GM20000 (cell line): Measurements from ENCODE around the gene URB2.

Source experiments
- DNase-seq: peaks from one replicate; pipeline ENCODE4 v3.0.0; 2012; ENCODE audit warnings: low spot score
- TF ChIP-seq, protein P1 (sequence below): IDR thresholded peaks from 2 replicates; pipeline ENCODE4 v1.5.1; 2012; ENCODE audit warnings: mild to moderate bottlenecking, control low read depth; ENCODE audit errors: extremely low read depth, missing control alignments

Gene URB2

GRCh38 chr1:229599218-229599954, 26.7 kb upstream of the URB2 start:
- TF ChIP-seq, protein P1, sequence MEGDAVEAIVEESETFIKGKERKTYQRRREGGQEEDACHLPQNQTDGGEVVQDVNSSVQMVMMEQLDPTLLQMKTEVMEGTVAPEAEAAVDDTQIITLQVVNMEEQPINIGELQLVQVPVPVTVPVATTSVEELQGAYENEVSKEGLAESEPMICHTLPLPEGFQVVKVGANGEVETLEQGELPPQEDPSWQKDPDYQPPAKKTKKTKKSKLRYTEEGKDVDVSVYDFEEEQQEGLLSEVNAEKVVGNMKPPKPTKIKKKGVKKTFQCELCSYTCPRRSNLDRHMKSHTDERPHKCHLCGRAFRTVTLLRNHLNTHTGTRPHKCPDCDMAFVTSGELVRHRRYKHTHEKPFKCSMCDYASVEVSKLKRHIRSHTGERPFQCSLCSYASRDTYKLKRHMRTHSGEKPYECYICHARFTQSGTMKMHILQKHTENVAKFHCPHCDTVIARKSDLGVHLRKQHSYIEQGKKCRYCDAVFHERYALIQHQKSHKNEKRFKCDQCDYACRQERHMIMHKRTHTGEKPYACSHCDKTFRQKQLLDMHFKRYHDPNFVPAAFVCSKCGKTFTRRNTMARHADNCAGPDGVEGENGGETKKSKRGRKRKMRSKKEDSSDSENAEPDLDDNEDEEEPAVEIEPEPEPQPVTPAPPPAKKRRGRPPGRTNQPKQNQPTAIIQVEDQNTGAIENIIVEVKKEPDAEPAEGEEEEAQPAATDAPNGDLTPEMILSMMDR = no peak
- no peak for DNase-seq

- TF ChIP-seq, protein P1 = no peak
- no peak for DNase-seq
These were observed 25.8 kb upstream of the URB2 start for GRCh38 chr1:229600229-229600628.

DNA sequence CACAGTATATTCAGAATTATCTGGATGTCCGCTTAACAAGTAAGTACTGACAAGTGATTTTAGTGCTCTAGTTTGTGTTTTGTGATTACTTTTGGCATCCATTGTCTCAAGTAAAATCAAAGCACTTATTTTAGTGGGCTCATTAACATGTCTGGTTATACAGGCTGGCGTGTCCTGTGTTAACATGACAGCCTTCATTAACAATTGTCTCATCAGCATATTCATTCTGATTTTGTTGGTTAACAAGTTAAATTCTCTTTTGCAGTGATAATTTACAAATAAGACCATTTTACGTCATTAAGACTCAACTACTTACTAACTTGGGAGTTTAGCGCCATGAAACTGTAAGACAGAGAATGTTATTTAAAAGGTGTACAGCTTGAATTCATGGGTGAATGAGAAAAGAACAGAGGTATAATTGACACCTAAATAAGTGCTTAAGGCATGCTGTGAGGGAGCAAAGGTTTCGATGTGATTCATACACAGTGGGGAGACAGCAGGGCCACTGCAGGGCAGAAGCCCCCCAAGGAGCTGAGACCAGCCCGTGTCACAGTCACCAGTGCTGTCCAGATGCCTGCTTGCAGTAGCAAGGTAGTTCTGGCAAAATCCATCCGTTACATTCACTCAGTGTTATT, 22.6 kb upstream of the URB2 start:
- no peak for DNase-seq
- TF ChIP-seq, protein P1 = no peak

DNA sequence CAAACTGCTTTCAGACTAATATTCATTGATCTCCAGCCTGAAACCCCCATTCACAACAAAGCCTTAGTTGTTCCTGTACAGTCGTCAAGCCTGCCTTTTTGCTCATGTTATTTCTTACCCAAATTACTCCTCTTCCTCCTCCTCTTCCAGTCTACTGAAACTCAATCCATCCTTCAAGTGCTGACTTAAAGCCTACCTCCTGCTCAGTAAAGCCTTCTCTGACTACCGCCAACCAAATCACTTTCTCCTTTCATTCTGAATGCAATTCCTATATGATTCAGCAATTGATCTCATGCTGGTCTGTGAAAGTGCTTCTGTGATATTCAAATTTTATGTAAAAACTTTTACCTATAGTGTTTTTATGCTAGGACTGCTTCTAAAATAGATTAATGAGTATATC, 18.7 kb upstream of the URB2 start:
- TF ChIP-seq, protein P1 = no peak
- DNase-seq = no peak

DNA sequence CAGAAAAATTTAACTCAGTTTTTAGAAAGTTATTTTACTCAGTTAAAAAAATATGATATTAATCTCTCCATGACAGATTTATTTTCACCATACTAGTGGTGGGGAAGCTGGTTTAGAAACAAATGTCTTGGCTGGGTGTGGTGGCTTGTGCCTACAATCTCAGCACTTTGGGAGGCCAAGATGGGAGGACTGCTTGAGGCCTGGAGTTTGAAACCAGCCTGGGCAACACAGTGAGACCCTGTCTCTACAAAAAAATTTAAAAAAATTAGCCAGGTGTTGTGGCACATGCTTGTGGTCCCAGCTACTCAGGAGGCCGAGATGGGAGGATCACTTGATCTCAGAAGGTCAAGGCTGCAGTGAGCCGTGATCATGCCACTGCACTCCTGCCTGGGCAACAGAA, 17.5 kb upstream of the URB2 start:
- no peak for DNase-seq
- TF ChIP-seq, protein P1 = no peak

- TF ChIP-seq, protein P1 = no peak
- DNase-seq = no peak
These were observed 12.1 kb upstream of the URB2 start for GRCh38 chr1:229613938-229614337.

DNA sequence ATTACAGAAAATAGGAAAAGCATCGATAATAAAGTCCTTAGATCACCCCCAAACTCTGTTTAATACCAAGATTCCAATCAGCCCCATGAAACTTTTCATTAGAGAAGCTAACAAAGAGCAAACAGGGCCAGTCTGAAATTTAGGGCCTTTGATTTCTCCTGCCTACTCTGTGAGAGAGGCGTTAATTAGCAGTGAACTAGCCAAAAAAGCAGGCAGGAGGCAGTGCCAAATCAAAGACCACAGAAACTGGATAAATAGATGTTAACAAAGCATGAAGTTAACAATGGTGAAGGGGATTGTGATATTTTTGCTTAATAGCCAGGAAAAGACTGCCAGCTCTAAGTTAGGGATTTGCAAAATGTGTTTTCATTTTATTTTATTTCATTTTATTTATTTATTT, 11.3 kb upstream of the URB2 start:
- TF ChIP-seq, protein P1 = no peak
- DNase-seq = no peak
